Measurements from ENCODE around the gene PLA2G10. TPM values are rescaled to one million over a fixed set of nuclear protein-coding genes. Genes with fewer than 3 reads are reported as not detected.
"Not testable (repeated sequence)": the region's sequence is repeated elsewhere in the genome, so short reads cannot be mapped to it uniquely, and the experiment has no call there.

The PLA2G10 gene, protein sequence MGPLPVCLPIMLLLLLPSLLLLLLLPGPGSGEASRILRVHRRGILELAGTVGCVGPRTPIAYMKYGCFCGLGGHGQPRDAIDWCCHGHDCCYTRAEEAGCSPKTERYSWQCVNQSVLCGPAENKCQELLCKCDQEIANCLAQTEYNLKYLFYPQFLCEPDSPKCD
- 10 to 100 TPM in 1 of 2 donors, 1 to 10 TPM in 1; 3.7 to 18.6 TPM for total RNA-seq
- polyA plus RNA-seq (ENCODE audit: insufficient read length in 6 of 6) = under 1 TPM; 0.20 to 0.70 (median 0.49) TPM
- long read RNA-seq, donor 1 = 0 reads
- long read RNA-seq, donor 2 = 0 reads
- long read RNA-seq, donor 3 = 0 reads
- long read RNA-seq, donor 4, transcript PLA2G10-202 (5 exons, 587 nt) = minor isoform, 8 of 53 reads
- long read RNA-seq, donor 4, transcript PLA2G10-201 (4 exons, 1,000 nt) = major isoform, 34 of 53 reads
- long read RNA-seq, donor 4, partial matches to known transcripts = 1 of 53 reads
- long read RNA-seq, donor 4, other reads (novel, unspliced or antisense) = 10 of 53 reads
- long read RNA-seq, donor 5 = 0 reads
- long read RNA-seq, donor 6 = 0 reads
- long read RNA-seq, donor 7 = 0 reads
- long read RNA-seq, donor 8 = 0 reads
- long read RNA-seq, donor 9 = 0 reads
- long read RNA-seq, donor 10, transcript PLA2G10-201 (4 exons, 1,000 nt) = major isoform, 9 of 16 reads
- long read RNA-seq, donor 10, partial matches to known transcripts = 0 of 16 reads
- long read RNA-seq, donor 10, other reads (novel, unspliced or antisense) = 7 of 16 reads
- long read RNA-seq, donor 11 = 0 reads
- long read RNA-seq, donor 12 = 0 reads

DNA sequence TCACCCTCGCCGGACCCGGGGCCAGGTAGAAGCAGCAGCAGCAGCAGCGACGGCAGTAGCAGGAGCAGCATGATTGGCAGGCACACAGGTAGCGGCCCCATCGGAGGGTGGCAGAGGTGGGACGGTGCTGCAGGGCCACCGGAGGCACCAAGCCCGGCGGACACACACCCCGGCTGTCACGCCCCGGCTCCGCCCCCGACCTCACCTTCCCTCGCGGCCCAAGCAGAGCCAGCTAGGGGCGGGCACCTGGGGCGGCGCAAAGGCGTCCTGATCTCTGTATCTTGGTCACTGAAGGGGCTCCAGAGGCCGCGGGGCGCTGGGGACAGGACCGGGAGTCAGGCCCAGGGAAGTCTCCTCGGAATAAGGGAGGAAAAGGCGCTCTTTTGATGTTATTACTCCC, at the start of gene PLA2G10:
PLA2G10 (minus strand) TSS at position 180 of the 400 bp plus-strand sequence; CDS start at position 101, 79 bp downstream.
- intact Hi-C loops (cut with DNase I); H3K4me1 ChIP-seq; H3K9me3 ChIP-seq; H3K27ac ChIP-seq; H3K36me3 ChIP-seq; DNase-seq; H3K27me3 ChIP-seq; H3K4me3 ChIP-seq: not testable (repeated sequence)
- ATAC-seq = peak; percentile 96

DNA sequence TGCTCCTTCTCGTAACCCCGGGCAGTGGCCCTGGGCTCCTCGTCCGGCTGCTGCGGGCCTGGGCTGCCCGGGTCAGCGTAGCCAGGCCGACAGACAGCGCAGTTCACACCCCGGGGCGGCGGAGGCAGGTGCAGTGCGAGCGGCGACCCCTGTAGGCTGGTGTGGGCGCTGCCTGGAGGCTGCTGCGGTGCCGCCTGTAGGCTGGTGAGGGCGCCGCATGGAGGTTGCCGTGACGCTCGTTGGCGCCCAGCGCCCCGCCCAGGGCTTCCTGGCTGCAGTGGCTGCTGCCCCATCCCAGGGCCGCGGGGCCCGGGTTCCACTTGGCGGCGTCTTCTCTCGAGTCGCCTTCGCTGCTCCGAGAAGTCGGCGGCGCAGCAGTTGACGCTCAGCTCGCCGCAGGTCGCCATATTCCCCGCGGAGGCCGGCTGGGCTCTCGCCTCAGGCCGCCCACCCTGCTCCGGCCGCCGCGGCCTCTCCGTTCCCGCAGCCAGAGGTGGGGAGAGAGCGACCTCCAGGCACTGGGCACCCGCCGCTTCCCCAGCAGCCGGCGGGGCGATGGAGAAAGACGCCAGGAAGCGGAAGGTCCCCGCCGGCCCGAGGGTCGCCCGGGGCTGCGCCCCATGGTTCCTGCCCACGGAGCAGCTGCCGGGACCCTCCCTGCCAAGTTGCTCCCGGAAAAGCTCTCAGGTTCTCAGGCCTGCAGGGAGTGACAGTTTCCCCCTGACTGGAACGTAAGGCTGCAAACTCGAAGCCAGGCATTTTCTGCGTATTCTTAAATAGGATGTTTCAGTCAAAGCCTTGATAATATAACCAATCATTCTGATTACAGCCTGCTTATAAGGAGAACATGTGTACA, 48.4 kb upstream of the PLA2G10 start, which contains the start of gene NPIPA2:
NPIPA2 (plus strand) TSS at position 261 of the 856 bp plus-strand sequence. CDS start 5,533 bp downstream, outside the sequence.
- intact Hi-C loops (cut with DNase I); H3K4me3 ChIP-seq; DNase-seq; H3K27me3 ChIP-seq; H3K36me3 ChIP-seq; H3K9me3 ChIP-seq; H3K27ac ChIP-seq; H3K4me1 ChIP-seq: not testable (repeated sequence)
- ATAC-seq = peak; percentile 100

DNA sequence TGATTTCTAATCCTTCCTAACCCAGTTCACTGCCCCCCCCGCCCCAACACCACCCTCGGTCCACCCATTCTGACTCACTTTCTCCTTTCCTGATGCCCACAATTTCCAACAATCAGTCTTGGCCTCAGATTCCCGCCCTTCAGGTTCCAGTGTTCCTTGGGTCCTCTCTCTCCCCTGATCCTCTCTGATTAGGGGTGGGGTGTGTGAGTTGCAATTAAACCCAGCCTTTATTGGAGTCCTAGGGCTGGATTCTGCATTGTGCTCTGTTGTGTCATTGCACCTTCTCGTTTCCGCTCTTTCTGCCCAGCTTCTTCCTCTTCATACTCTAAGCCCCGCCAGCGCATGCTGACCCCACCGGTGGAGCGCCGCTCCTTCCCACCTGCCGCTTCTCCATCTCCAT, 47.7 kb upstream of the PLA2G10 start:
- H3K36me3 ChIP-seq; ATAC-seq; intact Hi-C loops (cut with DNase I); H3K27me3 ChIP-seq; DNase-seq; H3K4me3 ChIP-seq; H3K4me1 ChIP-seq; H3K27ac ChIP-seq; H3K9me3 ChIP-seq: not testable (repeated sequence)

DNA sequence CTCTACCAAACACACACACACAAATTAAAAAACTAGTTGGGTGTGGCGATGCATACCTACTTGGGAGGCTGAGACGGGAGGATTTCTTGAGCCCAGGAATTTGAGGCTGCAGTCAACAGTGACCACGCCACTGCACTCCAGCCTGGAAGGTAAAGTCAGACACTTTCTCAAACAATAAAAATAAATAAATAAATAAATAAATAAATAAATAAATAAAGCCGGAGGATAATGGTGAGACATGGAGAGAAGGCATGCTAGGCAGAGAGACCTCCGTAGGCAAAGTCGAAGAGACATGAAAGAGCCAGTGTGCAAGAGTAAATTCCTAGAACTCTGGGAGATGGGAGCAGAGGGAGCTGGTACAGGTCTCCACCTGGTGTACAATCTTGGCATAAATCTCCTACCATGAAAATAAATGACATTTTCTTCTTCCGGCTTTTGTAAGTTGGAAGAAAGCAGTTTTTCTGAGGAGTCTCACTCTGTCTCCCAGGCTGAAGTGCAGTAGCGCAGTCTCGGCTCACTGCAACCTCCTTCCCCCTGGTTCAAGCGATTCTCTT, 46.8 kb upstream of the PLA2G10 start:
- ATAC-seq = peak; percentile 45
- H3K4me3 ChIP-seq; H3K9me3 ChIP-seq; H3K27me3 ChIP-seq; H3K36me3 ChIP-seq; intact Hi-C loops (cut with DNase I); H3K27ac ChIP-seq; H3K4me1 ChIP-seq; DNase-seq: not testable (repeated sequence)

DNA sequence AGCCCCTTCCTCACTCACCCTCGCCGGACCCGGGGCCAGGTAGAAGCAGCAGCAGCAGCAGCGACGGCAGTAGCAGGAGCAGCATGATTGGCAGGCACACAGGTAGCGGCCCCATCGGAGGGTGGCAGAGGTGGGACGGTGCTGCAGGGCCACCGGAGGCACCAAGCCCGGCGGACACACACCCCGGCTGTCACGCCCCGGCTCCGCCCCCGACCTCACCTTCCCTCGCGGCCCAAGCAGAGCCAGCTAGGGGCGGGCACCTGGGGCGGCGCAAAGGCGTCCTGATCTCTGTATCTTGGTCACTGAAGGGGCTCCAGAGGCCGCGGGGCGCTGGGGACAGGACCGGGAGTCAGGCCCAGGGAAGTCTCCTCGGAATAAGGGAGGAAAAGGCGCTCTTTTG, 39.1 kb upstream of the PLA2G10 start:
- peak; percentile 97 for ATAC-seq
- H3K27me3 ChIP-seq; DNase-seq; H3K36me3 ChIP-seq; intact Hi-C loops (cut with DNase I); H3K27ac ChIP-seq; H3K4me1 ChIP-seq; H3K9me3 ChIP-seq; H3K4me3 ChIP-seq: not testable (repeated sequence)

DNA sequence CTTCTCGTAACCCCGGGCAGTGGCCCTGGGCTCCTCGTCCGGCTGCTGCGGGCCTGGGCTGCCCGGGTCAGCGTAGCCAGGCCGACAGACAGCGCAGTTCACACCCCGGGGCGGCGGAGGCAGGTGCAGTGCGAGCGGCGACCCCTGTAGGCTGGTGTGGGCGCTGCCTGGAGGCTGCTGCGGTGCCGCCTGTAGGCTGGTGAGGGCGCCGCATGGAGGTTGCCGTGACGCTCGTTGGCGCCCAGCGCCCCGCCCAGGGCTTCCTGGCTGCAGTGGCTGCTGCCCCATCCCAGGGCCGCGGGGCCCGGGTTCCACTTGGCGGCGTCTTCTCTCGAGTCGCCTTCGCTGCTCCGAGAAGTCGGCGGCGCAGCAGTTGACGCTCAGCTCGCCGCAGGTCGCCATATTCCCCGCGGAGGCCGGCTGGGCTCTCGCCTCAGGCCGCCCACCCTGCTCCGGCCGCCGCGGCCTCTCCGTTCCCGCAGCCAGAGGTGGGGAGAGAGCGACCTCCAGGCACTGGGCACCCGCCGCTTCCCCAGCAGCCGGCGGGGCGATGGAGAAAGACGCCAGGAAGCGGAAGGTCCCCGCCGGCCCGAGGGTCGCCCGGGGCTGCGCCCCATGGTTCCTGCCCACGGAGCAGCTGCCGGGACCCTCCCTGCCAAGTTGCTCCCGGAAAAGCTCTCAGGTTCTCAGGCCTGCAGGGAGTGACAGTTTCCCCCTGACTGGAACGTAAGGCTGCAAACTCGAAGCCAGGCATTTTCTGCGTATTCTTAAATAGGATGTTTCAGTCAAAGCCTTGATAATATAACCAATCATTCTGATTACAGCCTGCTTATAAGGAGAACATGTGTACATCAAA, 9.3 kb upstream of the PLA2G10 start, which contains the start of gene NPIPA3:
NPIPA3 (plus strand) TSS at position 256 of the 856 bp plus-strand sequence. CDS start 5,533 bp downstream, outside the sequence.
- H3K4me3 ChIP-seq; intact Hi-C loops (cut with DNase I); DNase-seq; H3K9me3 ChIP-seq; H3K27ac ChIP-seq; H3K36me3 ChIP-seq; H3K4me1 ChIP-seq; H3K27me3 ChIP-seq: not testable (repeated sequence)
- ATAC-seq = peak; percentile 99

DNA sequence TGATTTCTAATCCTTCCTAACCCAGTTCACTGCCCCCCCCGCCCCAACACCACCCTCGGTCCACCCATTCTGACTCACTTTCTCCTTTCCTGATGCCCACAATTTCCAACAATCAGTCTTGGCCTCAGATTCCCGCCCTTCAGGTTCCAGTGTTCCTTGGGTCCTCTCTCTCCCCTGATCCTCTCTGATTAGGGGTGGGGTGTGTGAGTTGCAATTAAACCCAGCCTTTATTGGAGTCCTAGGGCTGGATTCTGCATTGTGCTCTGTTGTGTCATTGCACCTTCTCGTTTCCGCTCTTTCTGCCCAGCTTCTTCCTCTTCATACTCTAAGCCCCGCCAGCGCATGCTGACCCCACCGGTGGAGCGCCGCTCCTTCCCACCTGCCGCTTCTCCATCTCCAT, 8.6 kb upstream of the PLA2G10 start:
- H3K36me3 ChIP-seq; H3K4me1 ChIP-seq; H3K27me3 ChIP-seq; DNase-seq; ATAC-seq; H3K9me3 ChIP-seq; H3K27ac ChIP-seq; intact Hi-C loops (cut with DNase I); H3K4me3 ChIP-seq: not testable (repeated sequence)

DNA sequence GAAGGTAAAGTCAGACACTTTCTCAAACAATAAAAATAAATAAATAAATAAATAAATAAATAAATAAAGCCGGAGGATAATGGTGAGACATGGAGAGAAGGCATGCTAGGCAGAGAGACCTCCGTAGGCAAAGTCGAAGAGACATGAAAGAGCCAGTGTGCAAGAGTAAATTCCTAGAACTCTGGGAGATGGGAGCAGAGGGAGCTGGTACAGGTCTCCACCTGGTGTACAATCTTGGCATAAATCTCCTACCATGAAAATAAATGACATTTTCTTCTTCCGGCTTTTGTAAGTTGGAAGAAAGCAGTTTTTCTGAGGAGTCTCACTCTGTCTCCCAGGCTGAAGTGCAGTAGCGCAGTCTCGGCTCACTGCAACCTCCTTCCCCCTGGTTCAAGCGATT, 7.8 kb upstream of the PLA2G10 start:
- H3K9me3 ChIP-seq; H3K4me1 ChIP-seq; H3K27me3 ChIP-seq; DNase-seq; intact Hi-C loops (cut with DNase I); H3K36me3 ChIP-seq; H3K27ac ChIP-seq; H3K4me3 ChIP-seq: not testable (repeated sequence)
- peak; percentile 47 for ATAC-seq

DNA sequence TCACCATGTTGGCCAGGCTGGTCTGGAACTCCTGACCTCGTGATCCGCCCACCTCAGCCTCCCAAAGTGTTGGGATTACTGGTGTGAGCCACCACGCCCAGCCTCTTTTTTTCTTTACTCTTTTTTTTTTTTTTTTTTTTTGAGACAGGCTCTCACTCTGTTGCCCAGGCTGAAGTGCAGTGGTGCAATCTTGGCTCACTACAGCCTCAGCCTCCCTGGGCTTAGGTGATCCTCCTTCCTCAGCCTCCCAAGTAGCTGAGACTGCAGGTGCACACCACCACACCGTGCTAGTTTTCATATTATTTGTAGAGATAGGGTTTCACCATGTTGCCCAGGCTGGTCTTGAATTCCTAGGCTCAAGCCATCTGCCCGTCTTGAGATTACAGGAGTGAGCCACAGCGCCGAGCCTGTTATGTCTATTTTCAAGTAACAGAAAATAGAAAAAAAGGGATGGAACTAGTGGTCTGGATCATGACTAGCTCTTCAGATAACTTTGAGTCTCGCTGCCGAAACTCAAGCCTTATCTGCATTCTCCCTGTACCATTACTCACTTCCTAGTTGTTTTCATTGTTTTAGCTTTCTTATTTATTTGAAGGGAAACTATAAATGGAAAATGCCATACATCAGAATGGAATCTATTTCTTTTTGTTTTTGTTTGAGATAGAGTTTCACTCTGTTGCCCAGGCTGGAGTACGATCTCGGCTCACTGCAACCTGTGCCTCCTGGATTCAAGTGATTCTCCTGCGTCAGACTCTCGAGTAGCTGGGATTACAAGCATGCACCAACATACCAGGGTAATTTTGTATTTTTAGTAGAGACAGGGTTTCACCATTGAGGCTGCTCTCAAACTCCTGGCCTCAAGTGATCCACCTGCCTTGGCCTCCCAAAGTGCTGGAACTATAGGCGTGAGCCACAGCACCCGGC, 8.0 kb downstream of the PLA2G10 start:
- H3K9me3 ChIP-seq; H3K4me3 ChIP-seq; H3K36me3 ChIP-seq; H3K4me1 ChIP-seq; DNase-seq; H3K27me3 ChIP-seq; intact Hi-C loops (cut with DNase I): not testable (repeated sequence)
- peak overlapping the region in 1 of 2 donors; percentile 11 for H3K27ac ChIP-seq
- ATAC-seq = peak; percentile 84
